ENCODE data around the gene MAP4K4.

MAP4K4 gene

GRCh38 chr2:101723371-101724124, 26.0 kb downstream of the MAP4K4 start:
- no peak for DNase-seq

GRCh38 chr2:101724125-101724474, 26.6 kb downstream of the MAP4K4 start:
- no peak for DNase-seq

GRCh38 chr2:101725038-101725437, 27.5 kb downstream of the MAP4K4 start:
- DNase-seq: no peak

GRCh38 chr2:101725515-101726192, 28.1 kb downstream of the MAP4K4 start:
- no peak for DNase-seq

- DNase-seq: no peak
These were observed 31.4 kb downstream of the MAP4K4 start for GRCh38 chr2:101728865-101729264.

GRCh38 chr2:101729521-101730190, 32.1 kb downstream of the MAP4K4 start:
- no peak for DNase-seq

GRCh38 chr2:101731221-101732054, 33.9 kb downstream of the MAP4K4 start:
- no peak for DNase-seq

GRCh38 chr2:101732199-101732598, 34.7 kb downstream of the MAP4K4 start:
- DNase-seq: no peak

- DNase-seq: no peak
These were observed 35.3 kb downstream of the MAP4K4 start for GRCh38 chr2:101732773-101733256.

- DNase-seq: no peak
These were observed 35.9 kb downstream of the MAP4K4 start for GRCh38 chr2:101733257-101733993.

GRCh38 chr2:101734505-101735165, 37.1 kb downstream of the MAP4K4 start:
- no peak for DNase-seq

- DNase-seq: no peak
These were observed 37.6 kb downstream of the MAP4K4 start for GRCh38 chr2:101735166-101735533.

GRCh38 chr2:101736233-101736632, 38.7 kb downstream of the MAP4K4 start:
- no peak for DNase-seq

- DNase-seq: peak; percentile 91
These were observed 39.4 kb downstream of the MAP4K4 start for GRCh38 chr2:101736861-101737291.

GRCh38 chr2:101737478-101738255, 40.2 kb downstream of the MAP4K4 start:
- peak; percentile 21 for DNase-seq

- no peak for DNase-seq
These were observed 41.1 kb downstream of the MAP4K4 start for GRCh38 chr2:101738649-101739048.

- no peak for DNase-seq
These were observed 43.1 kb downstream of the MAP4K4 start for GRCh38 chr2:101740555-101740964.

- no peak for DNase-seq
These were observed 44.4 kb downstream of the MAP4K4 start for GRCh38 chr2:101741775-101742520.

- DNase-seq: no peak
These were observed 45.0 kb downstream of the MAP4K4 start for GRCh38 chr2:101742547-101742946.

- no peak for DNase-seq
These were observed 45.8 kb downstream of the MAP4K4 start for GRCh38 chr2:101743288-101743687.

Data from suppressor macrophage treated with lipopolysaccharide for 4 hours (primary cell).